22Rv1 (cell line): ENCODE results near the gene CEACAM20.

Source experiments
- H3K27ac ChIP-seq: fragments of 450-650 bp; 2 replicates; pipeline ENCODE4 v1.5.1; 2017
- ZFX ChIP-seq: fragments of 450-650 bp; IDR thresholded peaks from 2 replicates; pipeline ENCODE4 v1.6.1; 2017; ENCODE audit warnings: antibody characterized with exemption, borderline replicate concordance
- TF ChIP-seq, protein P1 (sequence below): fragments of 450-650 bp; IDR thresholded peaks from 2 replicates; pipeline ENCODE4 v1.5.1; 2017; ENCODE audit warnings: mild to moderate bottlenecking

CEACAM20 gene

DNA sequence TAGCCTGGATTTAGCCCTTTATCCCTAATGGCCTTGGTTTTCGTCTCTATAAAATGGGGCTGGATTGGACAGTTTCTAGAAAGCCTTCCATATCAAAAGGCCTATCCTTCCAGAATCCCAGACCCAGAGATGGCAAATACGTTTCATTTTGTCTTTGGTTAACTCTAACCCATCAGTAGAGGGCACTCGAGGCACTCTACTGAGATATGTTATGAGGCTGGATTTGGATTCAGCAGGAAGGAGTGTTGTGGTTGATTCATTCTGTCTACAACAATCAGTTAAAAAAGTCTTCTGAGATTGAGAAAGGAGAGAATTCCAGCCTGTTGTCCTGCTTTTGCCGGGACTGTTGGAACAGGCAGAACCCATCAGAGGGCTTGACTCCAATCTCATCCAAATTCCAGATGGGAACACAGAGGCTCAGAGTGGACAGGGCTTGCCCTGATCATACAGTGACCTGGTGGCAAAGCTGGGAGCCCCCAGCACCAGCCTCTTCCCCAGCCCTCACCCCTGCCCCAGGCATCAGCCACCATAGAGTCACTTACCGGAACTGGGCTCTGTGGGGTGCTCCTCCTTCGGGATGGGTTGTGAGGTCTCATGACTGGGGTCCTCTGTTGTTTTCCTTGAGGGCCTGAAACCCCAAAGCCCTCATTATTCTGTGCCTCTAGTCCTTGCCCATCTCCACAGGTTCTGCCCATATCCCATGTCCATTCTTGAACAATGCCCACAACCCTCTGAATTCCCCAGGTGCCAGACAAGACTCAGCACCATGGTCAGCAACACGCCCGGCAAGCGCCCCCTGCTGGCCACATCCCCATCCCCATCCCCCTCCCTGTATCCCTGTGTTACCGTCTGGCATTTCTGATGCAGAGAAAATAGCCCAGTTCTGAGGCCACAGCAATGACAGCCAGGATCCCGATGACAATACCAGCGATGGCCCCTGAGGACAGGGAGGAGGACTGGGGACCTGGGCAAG, 16.9 kb downstream of the CEACAM20 start:
- no peak for TF ChIP-seq ZFX
- TF ChIP-seq, protein P1, sequence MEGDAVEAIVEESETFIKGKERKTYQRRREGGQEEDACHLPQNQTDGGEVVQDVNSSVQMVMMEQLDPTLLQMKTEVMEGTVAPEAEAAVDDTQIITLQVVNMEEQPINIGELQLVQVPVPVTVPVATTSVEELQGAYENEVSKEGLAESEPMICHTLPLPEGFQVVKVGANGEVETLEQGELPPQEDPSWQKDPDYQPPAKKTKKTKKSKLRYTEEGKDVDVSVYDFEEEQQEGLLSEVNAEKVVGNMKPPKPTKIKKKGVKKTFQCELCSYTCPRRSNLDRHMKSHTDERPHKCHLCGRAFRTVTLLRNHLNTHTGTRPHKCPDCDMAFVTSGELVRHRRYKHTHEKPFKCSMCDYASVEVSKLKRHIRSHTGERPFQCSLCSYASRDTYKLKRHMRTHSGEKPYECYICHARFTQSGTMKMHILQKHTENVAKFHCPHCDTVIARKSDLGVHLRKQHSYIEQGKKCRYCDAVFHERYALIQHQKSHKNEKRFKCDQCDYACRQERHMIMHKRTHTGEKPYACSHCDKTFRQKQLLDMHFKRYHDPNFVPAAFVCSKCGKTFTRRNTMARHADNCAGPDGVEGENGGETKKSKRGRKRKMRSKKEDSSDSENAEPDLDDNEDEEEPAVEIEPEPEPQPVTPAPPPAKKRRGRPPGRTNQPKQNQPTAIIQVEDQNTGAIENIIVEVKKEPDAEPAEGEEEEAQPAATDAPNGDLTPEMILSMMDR, result peak; percentile 54
- H3K27ac ChIP-seq, result no peak overlapping the region

- TF ChIP-seq ZFX, result no peak
- TF ChIP-seq, protein P1, result no peak
Observed at GRCh38 chr19:44509478-44509877, 20.0 kb downstream of the CEACAM20 start.

GRCh38 chr19:44499962-44500949, 29.2 kb downstream of the CEACAM20 start, which contains the start of gene ZNF180:
Gene ZNF180 (minus strand): TSS chr19:44500522. CDS start chr19:44497334, 3,188 bp downstream.
- H3K27ac ChIP-seq, result peak within 1 kb of the TSS; percentile 78
- TF ChIP-seq, protein P1, result peak; percentile 29
- TF ChIP-seq ZFX, result peak; percentile 85; the same call in 1 of the 2 replicates

More at GRCh38 chr19:44509478-44509877, 20.0 kb downstream of the CEACAM20 start:
- H3K27ac ChIP-seq, result no peak overlapping the region

DNA sequence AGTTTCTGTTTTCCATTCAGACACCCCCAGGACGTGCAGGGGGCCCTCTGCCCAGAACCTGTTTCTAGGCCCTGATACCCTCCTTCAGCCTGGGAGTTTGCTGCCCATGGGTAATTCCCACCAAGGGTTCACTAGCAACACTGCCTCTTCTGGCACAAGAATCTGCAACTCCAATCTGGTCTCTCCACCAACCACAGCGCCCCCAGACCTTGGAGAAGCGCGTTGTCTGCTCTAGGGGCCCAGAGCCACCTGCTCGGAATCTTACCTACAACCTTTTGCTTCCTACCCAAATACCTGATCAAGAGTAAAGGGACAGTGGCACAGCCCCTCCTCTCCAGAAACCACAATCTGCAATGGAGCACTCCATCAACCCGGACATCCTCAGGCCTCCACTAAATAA, 29.9 kb downstream of the CEACAM20 start:
- peak overlapping the region; percentile 78 for H3K27ac ChIP-seq
- no peak for TF ChIP-seq ZFX
- TF ChIP-seq, protein P1, result no peak

- H3K27ac ChIP-seq, result no peak overlapping the region
Observed at GRCh38 chr19:44498988-44499387, 30.5 kb downstream of the CEACAM20 start.

DNA sequence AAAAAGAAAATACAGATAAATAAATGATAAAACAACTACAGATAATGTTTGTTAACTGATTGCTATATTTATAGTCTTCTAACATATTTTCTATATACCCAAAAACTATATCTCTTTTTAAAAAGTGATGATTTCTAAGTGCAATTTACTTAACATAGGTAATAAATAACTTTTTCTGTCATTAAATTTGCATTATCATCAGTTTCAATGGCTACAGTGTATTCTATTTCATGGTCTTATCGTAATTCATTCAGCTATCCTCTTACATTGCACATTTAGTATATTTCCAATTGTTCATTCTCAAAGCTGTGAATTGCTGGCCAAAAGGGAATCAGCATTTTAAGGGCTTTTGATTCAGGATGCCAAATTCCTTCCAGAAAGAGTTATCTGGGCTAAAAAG, 32.8 kb downstream of the CEACAM20 start:
- no peak for TF ChIP-seq ZFX
- TF ChIP-seq, protein P1, result no peak
- H3K27ac ChIP-seq, result no peak overlapping the region

More at GRCh38 chr19:44498988-44499387, 30.5 kb downstream of the CEACAM20 start:
- TF ChIP-seq ZFX, result no peak
- TF ChIP-seq, protein P1, result no peak
